Esophagus muscularis mucosa (tissue), 3 donors: ENCODE results near the gene ZNF630.

Experiments used
- POLR2A ChIP-seq: fragments of 450-650 bp; IDR thresholded peaks from one replicate; pipeline ENCODE4 v1.6.1; 2017; ENCODE audit warnings: antibody characterized with exemption, moderate library complexity, mild to moderate bottlenecking, low read depth
- POLR2AphosphoS5 ChIP-seq, 2 donors: sonication (generic); formaldehyde crosslinking; IDR thresholded peaks; one replicate each; pipeline ENCODE4 v1.6.1; 2017; ENCODE audit warnings: antibody characterized with exemption in 2 of 2
- TF ChIP-seq, protein P1 (sequence below), 3 experiments: fragments of 200-600 bp in 2 of 3; fragments of 450-650 bp in 1 of 3; sonication (generic) in 2 of 3; IDR thresholded peaks; one replicate each; pipeline ENCODE4 v1.5.1; 2017 to 2019; ENCODE audit warnings: antibody characterized with exemption in 3 of 3, mild to moderate bottlenecking in 2 of 3, moderate library complexity in 1 of 3

DNA sequence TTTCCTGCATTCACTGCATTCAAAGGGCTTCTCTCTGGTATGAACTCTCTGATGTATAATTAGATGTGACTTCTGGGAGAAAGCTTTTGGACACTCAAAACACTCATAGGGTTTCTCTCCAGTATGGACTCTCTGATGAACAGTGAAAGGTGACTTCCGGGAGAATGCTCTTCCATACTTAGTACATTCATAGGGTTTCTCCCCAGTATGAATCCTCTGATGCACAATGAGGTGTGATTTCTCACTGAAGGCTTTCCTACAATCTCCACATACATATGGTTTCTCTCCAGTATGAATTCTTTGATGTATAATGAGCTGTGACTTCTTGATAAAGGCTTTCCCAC lies 12.2 kb downstream of the ZNF630 start:
- TF ChIP-seq POLR2AphosphoS5 (IDR thresholded peaks at IDR 0.05): no peak
- no peak for TF ChIP-seq POLR2A
- TF ChIP-seq, protein P1, sequence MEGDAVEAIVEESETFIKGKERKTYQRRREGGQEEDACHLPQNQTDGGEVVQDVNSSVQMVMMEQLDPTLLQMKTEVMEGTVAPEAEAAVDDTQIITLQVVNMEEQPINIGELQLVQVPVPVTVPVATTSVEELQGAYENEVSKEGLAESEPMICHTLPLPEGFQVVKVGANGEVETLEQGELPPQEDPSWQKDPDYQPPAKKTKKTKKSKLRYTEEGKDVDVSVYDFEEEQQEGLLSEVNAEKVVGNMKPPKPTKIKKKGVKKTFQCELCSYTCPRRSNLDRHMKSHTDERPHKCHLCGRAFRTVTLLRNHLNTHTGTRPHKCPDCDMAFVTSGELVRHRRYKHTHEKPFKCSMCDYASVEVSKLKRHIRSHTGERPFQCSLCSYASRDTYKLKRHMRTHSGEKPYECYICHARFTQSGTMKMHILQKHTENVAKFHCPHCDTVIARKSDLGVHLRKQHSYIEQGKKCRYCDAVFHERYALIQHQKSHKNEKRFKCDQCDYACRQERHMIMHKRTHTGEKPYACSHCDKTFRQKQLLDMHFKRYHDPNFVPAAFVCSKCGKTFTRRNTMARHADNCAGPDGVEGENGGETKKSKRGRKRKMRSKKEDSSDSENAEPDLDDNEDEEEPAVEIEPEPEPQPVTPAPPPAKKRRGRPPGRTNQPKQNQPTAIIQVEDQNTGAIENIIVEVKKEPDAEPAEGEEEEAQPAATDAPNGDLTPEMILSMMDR (IDR thresholded peaks at IDR 0.05): no peak
